GM23248 (cell line): ENCODE data around the gene SHMT2. TPM values are rescaled to one million over a fixed set of nuclear protein-coding genes. Genes with fewer than 3 reads are reported as not detected.

ENCODE experiments used
- DNase-seq: peaks from one replicate; pipeline ENCODE4 v3.0.0-alpha.2; 2015
- H2AFZ ChIP-seq: fragments of 200-600 bp; sonication (generic); 2 replicates; pipeline ENCODE4 v1.6.1; 2016; ENCODE audit warnings: antibody characterized with exemption
- H3F3A ChIP-seq: fragments of 200-600 bp; sonication (generic); 2 replicates; pipeline ENCODE4 v1.6.1; 2016; ENCODE audit warnings: mild to moderate bottlenecking, antibody characterized with exemption, mixed run types; ENCODE audit not compliant: insufficient read depth
- H3K27ac ChIP-seq: fragments of 200-600 bp; sonication (generic); 2 replicates; pipeline ENCODE4 v1.5.1; 2016; ENCODE audit warnings: mild to moderate bottlenecking
- H3K27me3 ChIP-seq: fragments of 200-600 bp; sonication (generic); replicated peaks from 2 replicates; pipeline ENCODE4 v1.6.1; 2016; ENCODE audit warnings: mild to moderate bottlenecking; ENCODE audit not compliant: insufficient read depth
- H3K36me3 ChIP-seq: fragments of 200-600 bp; sonication (generic); 2 replicates; pipeline ENCODE4 v1.6.1; 2016; ENCODE audit warnings: low read depth, mild to moderate bottlenecking
- H3K4me1 ChIP-seq: fragments of 200-600 bp; sonication (generic); 2 replicates; pipeline ENCODE4 v1.6.1; 2016; ENCODE audit warnings: mild to moderate bottlenecking; ENCODE audit not compliant: insufficient read depth
- H3K4me2 ChIP-seq: fragments of 200-600 bp; sonication (generic); one replicate; pipeline ENCODE4 v1.6.1; 2016; ENCODE audit warnings: mild to moderate bottlenecking; ENCODE audit not compliant: unreplicated experiment
- H3K4me3 ChIP-seq: fragments of 200-600 bp; sonication (generic); 2 replicates; pipeline ENCODE4 v1.5.1; 2016; ENCODE audit warnings: mild to moderate bottlenecking
- H3K79me2 ChIP-seq: fragments of 200-600 bp; sonication (generic); 2 replicates; pipeline ENCODE4 v1.6.1; 2016; ENCODE audit warnings: mild to moderate bottlenecking; ENCODE audit not compliant: insufficient read depth
- H3K9ac ChIP-seq: fragments of 200-600 bp; sonication (generic); 2 replicates; pipeline ENCODE4 v1.6.1; 2016; ENCODE audit warnings: mild to moderate bottlenecking
- H3K9me2 ChIP-seq: fragments of 200-600 bp; sonication (generic); 2 replicates; pipeline ENCODE4 v1.6.1; 2016; ENCODE audit warnings: mixed run types, mild to moderate bottlenecking, moderate library complexity; ENCODE audit not compliant: insufficient read depth
- H3K9me3 ChIP-seq: fragments of 200-600 bp; sonication (generic); one replicate; pipeline ENCODE4 v1.6.1; 2017; ENCODE audit warnings: low read depth
- H4K20me1 ChIP-seq: fragments of 200-600 bp; sonication (generic); 2 replicates; pipeline ENCODE4 v1.6.0; 2016; ENCODE audit not compliant: insufficient read depth
- EZH2 ChIP-seq: fragments of 200-600 bp; sonication (generic); IDR thresholded peaks from 2 replicates; pipeline ENCODE4 v1.6.1; 2018; ENCODE audit warnings: antibody characterized with exemption, mild to moderate bottlenecking; ENCODE audit not compliant: insufficient read depth, poor library complexity, severe bottlenecking
- EZH2phosphoT487 ChIP-seq: fragments of 200-600 bp; sonication (generic); IDR thresholded peaks from 2 replicates; pipeline ENCODE4 v1.6.1; 2018; ENCODE audit warnings: antibody characterized with exemption, moderate library complexity, mild to moderate bottlenecking, low read depth; ENCODE audit not compliant: insufficient read depth
- WGBS, 2 experiments: methylation state at CpG; one replicate each; pipeline ENCODE4 v1.1.6; 2015 to 2017; ENCODE audit warnings: low lambda C conversion rate in 2 of 2, low coverage in 1 of 2; ENCODE audit errors: missing lambda C conversion rate in 2 of 2; 5-methylcytosine and 5-hydroxymethylcytosine counted together
- in situ Hi-C: fragments of 300-500 bp; cut with MboI; formaldehyde crosslinking; loops from 2 replicates; pipeline ENCODE4 v1.15.0; 2020
- polyA plus RNA-seq: library from polyadenylated mRNA; unstranded; fragments of >200 nt; fragmentation: Nextera tagmentation; extraction: Ambion mirVana; gene quantifications from 2 replicates; pipeline ENCODE4 v1.2.1, GENCODE V29; 2016
- total RNA-seq: library from RNA; depleted of rRNA; stranded (reverse); fragments of >200 nt; shearing (Covaris generic); gene quantifications from 2 replicates; pipeline ENCODE4 v1.2.3, GENCODE V29; 2014

SHMT2 gene
- total and polyA plus RNA-seq, 2 experiments from 2014 or later: 184 to 341 TPM

- H2AFZ ChIP-seq: no peak overlapping the region
- TF ChIP-seq EZH2: no peak
- no peak for TF ChIP-seq EZH2phosphoT487
- no peaks in the 10 kb centered on the region for H4K20me1 ChIP-seq
- no peak overlapping the region for H3K9ac ChIP-seq
- no peak overlapping the region for H3K4me3 ChIP-seq
- no peaks in the 10 kb centered on the region for H3K4me1 ChIP-seq
- no peak for DNase-seq
- H3F3A ChIP-seq: peaks cover 1% of the 10 kb centered on the region; the same call in 1 of the 2 replicates
- H3K27ac ChIP-seq: no peak overlapping the region
- in situ Hi-C loops: no loop called here
- H3K4me2 ChIP-seq: no peak overlapping the region
- H3K27me3 ChIP-seq: no peaks in the 10 kb centered on the region
- H3K9me3 ChIP-seq: no peaks in the 10 kb centered on the region
- peaks cover 74% of the 10 kb centered on the region; the same call in 1 of the 2 replicates for H3K36me3 ChIP-seq
- WGBS, 2 experiments: 89 to 91% methylated on average over 18 to 19 of the region's 19 CpGs
- no peaks in the 10 kb centered on the region for H3K9me2 ChIP-seq
- peaks cover 35% of the 10 kb centered on the region for H3K79me2 ChIP-seq
These were observed 34.3 kb upstream of the SHMT2 start for GRCh38 chr12:57195186-57195585.

- no peak overlapping the region for H3K27ac ChIP-seq
- in situ Hi-C loops: no loop called here
- H3K9ac ChIP-seq: no peak overlapping the region
- TF ChIP-seq EZH2 (no peak), EZH2phosphoT487 (no peak)
- WGBS, 2 experiments: 81 to 88% methylated on average over 25 to 34 of the region's 34 CpGs
- peaks cover 35% of the 10 kb centered on the region for H3K79me2 ChIP-seq
- no peak overlapping the region for H3K4me3 ChIP-seq
- no peaks in the 10 kb centered on the region for H4K20me1 ChIP-seq
- no peaks in the 10 kb centered on the region for H3K27me3 ChIP-seq
- H3F3A ChIP-seq: no peaks in the 10 kb centered on the region
- no peaks in the 10 kb centered on the region for H3K9me3 ChIP-seq
- no peak for DNase-seq
- H3K4me1 ChIP-seq: no peaks in the 10 kb centered on the region
- H3K36me3 ChIP-seq: peaks cover 74% of the 10 kb centered on the region; the same call in 1 of the 2 replicates
- no peaks in the 10 kb centered on the region for H3K9me2 ChIP-seq
- no peak overlapping the region for H2AFZ ChIP-seq
- H3K4me2 ChIP-seq: no peak overlapping the region
These were observed 33.7 kb upstream of the SHMT2 start for GRCh38 chr12:57195611-57196371.

GRCh38 chr12:57196439-57196838 is 33.1 kb upstream of the SHMT2 start:
- Histone ChIP-seq H3K4me1 (no peaks in the 10 kb centered on the region), H3K9ac (no peak overlapping the region), H3K79me2 (peaks cover 35% of the 10 kb centered on the region), H3K27ac (no peak overlapping the region), H3K4me2 (no peak overlapping the region), H3K9me2 (no peaks in the 10 kb centered on the region), H2AFZ (no peak overlapping the region), H3K4me3 (no peak overlapping the region), H3K27me3 (no peaks in the 10 kb centered on the region), H3K9me3 (no peaks in the 10 kb centered on the region), H4K20me1 (no peaks in the 10 kb centered on the region), H3K36me3 (peaks cover 80% of the 10 kb centered on the region; the same call in 1 of the 2 replicates), H3F3A (no peaks in the 10 kb centered on the region)
- 87 to 94% methylated on average over 4 of the region's 4 CpGs for WGBS, 2 experiments
- in situ Hi-C loops: no loop called here
- no peak for DNase-seq
- TF ChIP-seq EZH2: no peak
- no peak for TF ChIP-seq EZH2phosphoT487

- no peak overlapping the region for H3K4me3 ChIP-seq
- no peak overlapping the region for H3K4me2 ChIP-seq
- H3K27me3 ChIP-seq: no peaks in the 10 kb centered on the region
- in situ Hi-C loops: no loop called here
- 90 to 92% methylated on average over 21 to 22 of the region's 22 CpGs for WGBS, 2 experiments
- no peaks in the 10 kb centered on the region for H4K20me1 ChIP-seq
- no peaks in the 10 kb centered on the region for H3K9me3 ChIP-seq
- H3K36me3 ChIP-seq: peaks cover 77% of the 10 kb centered on the region; the same call in 1 of the 2 replicates
- no peak overlapping the region for H3K9ac ChIP-seq
- H3K4me1 ChIP-seq: no peaks in the 10 kb centered on the region
- no peaks in the 10 kb centered on the region for H3K9me2 ChIP-seq
- TF ChIP-seq EZH2phosphoT487 (no peak), EZH2 (no peak)
- no peaks in the 10 kb centered on the region for H3F3A ChIP-seq
- H3K79me2 ChIP-seq: peaks cover 35% of the 10 kb centered on the region
- no peak for DNase-seq
- no peak overlapping the region for H3K27ac ChIP-seq
- no peak overlapping the region for H2AFZ ChIP-seq
These were observed 32.6 kb upstream of the SHMT2 start for GRCh38 chr12:57196956-57197355.
